ENCODE measurements around the gene TEX19. TPM values are rescaled to one million over a fixed set of nuclear protein-coding genes. Genes with fewer than 3 reads are reported as not detected.
A peak's percentile ranks its signal among the peaks of the same experiment; 100 is the strongest.
"Not testable (repeated sequence)": the region's sequence is repeated elsewhere in the genome, so short reads cannot be mapped to it uniquely, and the experiment has no call there.

TEX19 gene
- total RNA-seq, 2 experiments from 2014 or later, result not detected

- no peak overlapping the region for H3K4me3 Mint-ChIP-seq
- POLR2A ChIA-PET, result no interaction called here
- H3K27ac Mint-ChIP-seq, result no peak overlapping the region
- ATAC-seq (ENCODE audit: low read depth) (no peak), DNase-seq (no peak)
- H3K27me3 Mint-ChIP-seq, result peaks cover 11% of the 10 kb centered on the region
- H3K4me1 Mint-ChIP-seq, result peaks cover 7% of the 10 kb centered on the region
- H3K9me3 Mint-ChIP-seq, result no peaks in the 10 kb centered on the region
- no peaks in the 10 kb centered on the region for H3K36me3 Mint-ChIP-seq
Measured at GRCh38 chr17:82349287-82349701, 9.8 kb upstream of the TEX19 start.

- DNase-seq (peak; percentile 57), ATAC-seq (ENCODE audit: low read depth) (no peak)
- H3K4me1 Mint-ChIP-seq, result peaks cover 7% of the 10 kb centered on the region
- H3K27ac Mint-ChIP-seq, result no peak overlapping the region
- peaks cover 11% of the 10 kb centered on the region for H3K27me3 Mint-ChIP-seq
- no peaks in the 10 kb centered on the region for H3K9me3 Mint-ChIP-seq
- no peaks in the 10 kb centered on the region for H3K36me3 Mint-ChIP-seq
- POLR2A ChIA-PET, result no interaction called here
- H3K4me3 Mint-ChIP-seq, result no peak overlapping the region
Measured at GRCh38 chr17:82350182-82351030, 8.6 kb upstream of the TEX19 start.

GRCh38 chr17:82351254-82351712 lies 7.8 kb upstream of the TEX19 start:
- H3K9me3 Mint-ChIP-seq, result no peaks in the 10 kb centered on the region
- no peak overlapping the region for H3K27ac Mint-ChIP-seq
- ATAC-seq (ENCODE audit: low read depth), result no peak

GRCh38 chr17:82351713-82352488 lies 7.1 kb upstream of the TEX19 start:
- DNase-seq (peak; percentile 79), ATAC-seq (ENCODE audit: low read depth) (peak; percentile 83)
- peaks cover 11% of the 10 kb centered on the region for H3K27me3 Mint-ChIP-seq
- POLR2A ChIA-PET, result no interaction called here
- no peak overlapping the region for H3K4me3 Mint-ChIP-seq
- H3K27ac Mint-ChIP-seq, result no peak overlapping the region
- H3K9me3 Mint-ChIP-seq, result no peaks in the 10 kb centered on the region
- H3K4me1 Mint-ChIP-seq, result peaks cover 2% of the 10 kb centered on the region
- no peaks in the 10 kb centered on the region for H3K36me3 Mint-ChIP-seq

More at GRCh38 chr17:82351254-82351712, 7.8 kb upstream of the TEX19 start:
- POLR2A ChIA-PET, result no interaction called here
- H3K36me3 Mint-ChIP-seq, result no peaks in the 10 kb centered on the region
- no peak overlapping the region for H3K4me3 Mint-ChIP-seq
- peaks cover 15% of the 10 kb centered on the region for H3K27me3 Mint-ChIP-seq
- H3K4me1 Mint-ChIP-seq, result peaks cover 7% of the 10 kb centered on the region
- no peak for DNase-seq

- peaks cover 12% of the 10 kb centered on the region for H3K27me3 Mint-ChIP-seq
- ATAC-seq (ENCODE audit: low read depth) (no peak), DNase-seq (no peak)
- POLR2A ChIA-PET, result no interaction called here
- H3K36me3 Mint-ChIP-seq, result no peaks in the 10 kb centered on the region
- no peak overlapping the region for H3K27ac Mint-ChIP-seq
- H3K4me1 Mint-ChIP-seq, result peaks cover 5% of the 10 kb centered on the region
- H3K4me3 Mint-ChIP-seq, result no peak overlapping the region
- H3K9me3 Mint-ChIP-seq, result no peaks in the 10 kb centered on the region
Measured at GRCh38 chr17:82353484-82353883, 5.6 kb upstream of the TEX19 start.

GRCh38 chr17:82354804-82355308 lies 4.2 kb upstream of the TEX19 start:
- no peak for ATAC-seq (ENCODE audit: low read depth)
- POLR2A ChIA-PET, result no interaction called here

GRCh38 chr17:82355770-82356427 lies 3.1 kb upstream of the TEX19 start:
- Mint-ChIP-seq H3K4me3 (no peak overlapping the region), H3K4me1 (peaks cover 8% of the 10 kb centered on the region), H3K27ac (no peak overlapping the region), H3K27me3 (peaks cover 8% of the 10 kb centered on the region), H3K36me3 (no peaks in the 10 kb centered on the region), H3K9me3 (no peaks in the 10 kb centered on the region)
- no peak for DNase-seq
- ATAC-seq (ENCODE audit: low read depth), result no peak
- POLR2A ChIA-PET, result no interaction called here

More at GRCh38 chr17:82354804-82355308, 4.2 kb upstream of the TEX19 start:
- no peaks in the 10 kb centered on the region for H3K9me3 Mint-ChIP-seq
- H3K27me3 Mint-ChIP-seq, result peaks cover 10% of the 10 kb centered on the region
- peaks cover 8% of the 10 kb centered on the region for H3K4me1 Mint-ChIP-seq
- no peak for DNase-seq
- H3K4me3 Mint-ChIP-seq, result no peak overlapping the region
- H3K36me3 Mint-ChIP-seq, result no peaks in the 10 kb centered on the region
- no peak overlapping the region for H3K27ac Mint-ChIP-seq

GRCh38 chr17:82356845-82357355 lies 2.1 kb upstream of the TEX19 start:
- POLR2A ChIA-PET, result no interaction called here
- no peaks in the 10 kb centered on the region for H3K36me3 Mint-ChIP-seq
- ATAC-seq (ENCODE audit: low read depth) (no peak), DNase-seq (no peak)
- peaks cover 8% of the 10 kb centered on the region for H3K4me1 Mint-ChIP-seq
- peaks cover 8% of the 10 kb centered on the region for H3K27me3 Mint-ChIP-seq
- H3K27ac Mint-ChIP-seq, result no peak overlapping the region
- no peaks in the 10 kb centered on the region for H3K9me3 Mint-ChIP-seq
- no peak overlapping the region for H3K4me3 Mint-ChIP-seq

GRCh38 chr17:82357394-82357793 lies 1.7 kb upstream of the TEX19 start:
- Mint-ChIP-seq H3K36me3 (no peaks in the 10 kb centered on the region), H3K4me3 (no peak overlapping the region), H3K9me3 (no peaks in the 10 kb centered on the region), H3K27ac (no peak overlapping the region), H3K27me3 (peaks cover 8% of the 10 kb centered on the region), H3K4me1 (peaks cover 6% of the 10 kb centered on the region)
- ATAC-seq (ENCODE audit: low read depth) (no peak), DNase-seq (no peak)
- POLR2A ChIA-PET, result no interaction called here

- H3K27me3 Mint-ChIP-seq; POLR2A ChIA-PET; H3K9me3 Mint-ChIP-seq; H3K4me3 Mint-ChIP-seq; H3K36me3 Mint-ChIP-seq; DNase-seq; H3K4me1 Mint-ChIP-seq; H3K27ac Mint-ChIP-seq; ATAC-seq (ENCODE audit: low read depth): not testable (repeated sequence)
Measured at GRCh38 chr17:82359451-82360074, 516 bp downstream of the TEX19 start.

- peaks cover 12% of the 10 kb centered on the region for H3K27me3 Mint-ChIP-seq
- ATAC-seq (ENCODE audit: low read depth) (no peak), DNase-seq (no peak)
- POLR2A ChIA-PET, result interaction anchor here (0.6 to 0.8 kb wide), 2 partner anchors 8 to 40 kb away, joined by 3 read pairs; no protein-coding TSS in a partner anchor
- H3K4me1 Mint-ChIP-seq, result peaks cover 6% of the 10 kb centered on the region
- H3K4me3 Mint-ChIP-seq, result no peak overlapping the region
- no peak overlapping the region for H3K27ac Mint-ChIP-seq
- no peaks in the 10 kb centered on the region for H3K9me3 Mint-ChIP-seq
- no peaks in the 10 kb centered on the region for H3K36me3 Mint-ChIP-seq
Measured at GRCh38 chr17:82361885-82362633, 3.0 kb downstream of the TEX19 start.

- ATAC-seq (ENCODE audit: low read depth) (no peak), DNase-seq (no peak)
- POLR2A ChIA-PET, result interaction anchor here (0.6 kb wide), 1 partner anchor 41 kb away, joined by 4 read pairs; no protein-coding TSS in a partner anchor
- Mint-ChIP-seq H3K4me3 (no peak overlapping the region), H3K27ac (no peak overlapping the region), H3K4me1 (peaks cover 3% of the 10 kb centered on the region), H3K27me3 (peaks cover 26% of the 10 kb centered on the region), H3K36me3 (no peaks in the 10 kb centered on the region), H3K9me3 (no peaks in the 10 kb centered on the region)
Measured at GRCh38 chr17:82365606-82366295, 6.7 kb downstream of the TEX19 start.

Measured in activated naive CD8-positive, alpha-beta T cell treated with anti-CD3 and anti-CD28 coated beads, Interleukin-2, amount 10 ng/mL, durations not matched to agents 7 days and 5 days (primary cell).